A549 (cell line): Measurements from ENCODE around the gene NHSL1. TPM values are rescaled to one million over a fixed set of nuclear protein-coding genes. Genes with fewer than 3 reads are reported as not detected.

ENCODE experiments used
- ATAC-seq, 2 experiments: fragments of 200-7000 bp in 1 of 2; fragments of >200 bp in 1 of 2; cut with Nextera tagmentation in 1 of 2; cut with Tn5 transposase in 1 of 2; 3 replicates each; pipeline versions ENCODE4 v1.8.0 to v1.9.1; 2018 to 2020; ENCODE audit warnings: mild to moderate bottlenecking in 1 of 2, moderate library complexity in 1 of 2
- CTCF ChIA-PET: fragments of 300-600 bp; sonication (Branson Sonifier 250); formaldehyde crosslinking; extraction: SDS; loops from one replicate; lab custom pipeline; 2021; ENCODE audit warnings: antibody characterized with exemption, inconsistent platforms; lab: Yijun Ruan, JAX
- POLR2A ChIA-PET: fragments of 350-600 bp; formaldehyde crosslinking; extraction: SDS; loops from one replicate; lab custom pipeline; 2021; ENCODE audit warnings: antibody characterized with exemption, inconsistent platforms; lab: Yijun Ruan, JAX
- DNase-seq, 2 experiments: peaks; one replicate each; pipeline versions ENCODE4 v3.0.0 to v3.0.0-alpha.2; 2011 to 2016; ENCODE audit warnings: low read depth in 1 of 2, low spot score in 1 of 2
- FAIRE-seq: peaks from 2 replicates; lab custom pipeline; 2011; peaks lifted over from hg19 to GRCh38; lab: Jason Lieb, UNC
- H3K27ac ChIP-seq, 2 experiments: fragments of >200 bp; sonication (Bioruptor Twin); formaldehyde crosslinking; 3 replicates each; pipeline ENCODE4 v1.5.1; 2016 to 2017
- H3K4me1 ChIP-seq: fragments of >200 bp; sonication (Bioruptor Twin); formaldehyde crosslinking; 3 replicates; pipeline ENCODE4 v1.6.1; 2016
- H3K4me2 ChIP-seq: fragments of >200 bp; sonication (Bioruptor Twin); formaldehyde crosslinking; 3 replicates; pipeline ENCODE4 v1.6.1; 2016
- H3K4me3 ChIP-seq: fragments of >200 bp; sonication (Bioruptor Twin); formaldehyde crosslinking; 3 replicates; pipeline ENCODE4 v1.5.1; 2016
- H3K9me3 ChIP-seq: fragments of >200 bp; sonication (Bioruptor Twin); formaldehyde crosslinking; 3 replicates; pipeline ENCODE4 v1.6.1; 2016
- BCL3 ChIP-seq: fragments of >200 bp; sonication (Bioruptor Twin); formaldehyde crosslinking; IDR thresholded peaks from 3 replicates; pipeline ENCODE4 v1.6.1; 2016
- CBX8 ChIP-seq: fragments of 200-600 bp; sonication (generic); IDR thresholded peaks from 2 replicates; pipeline ENCODE4 v1.6.1; 2016
- CEBPB ChIP-seq, 2 experiments: fragments of >200 bp in 1 of 2; sonication (Bioruptor Twin) in 1 of 2; formaldehyde crosslinking in 1 of 2; IDR thresholded peaks; 2 replicates each; pipeline ENCODE4 v1.6.1; 2012 to 2016
- EP300 ChIP-seq, 2 experiments: fragments of >200 bp; sonication (Bioruptor Twin); formaldehyde crosslinking; IDR thresholded peaks; 2 replicates in 1 of 2; 3 replicates in 1 of 2; pipeline ENCODE4 v1.6.1; 2016 to 2017
- ESRRA ChIP-seq: fragments of 150-350 bp; IDR thresholded peaks from 2 replicates; pipeline ENCODE4 v1.6.1; 2014; ENCODE audit warnings: mild to moderate bottlenecking, low read length, borderline replicate concordance
- FOSB ChIP-seq: fragments of 250-450 bp; sonication (Bioruptor Pico); IDR thresholded peaks from 2 replicates; pipeline ENCODE4 v1.5.0; 2020; ENCODE audit warnings: mild to moderate bottlenecking, moderate library complexity
- FOSL2 ChIP-seq, 2 experiments: fragments of 450-650 bp in 1 of 2; fragments of >200 bp in 1 of 2; sonication (Bioruptor Twin) in 1 of 2; formaldehyde crosslinking; IDR thresholded peaks; 2 replicates each; pipeline versions ENCODE4 v1.5.0 to v1.6.1; 2016 to 2020; ENCODE audit warnings: mild to moderate bottlenecking in 1 of 2, moderate library complexity in 1 of 2
- FOXS1 ChIP-seq: fragments of 250-450 bp; sonication (Bioruptor Pico); IDR thresholded peaks from 2 replicates; pipeline ENCODE4 v1.5.0; 2020; ENCODE audit warnings: mild to moderate bottlenecking, moderate library complexity
- HDAC2 ChIP-seq: fragments of 200-600 bp; sonication (generic); IDR thresholded peaks from 2 replicates; pipeline ENCODE4 v1.6.1; 2016
- HEYL ChIP-seq: fragments of 250-450 bp; sonication (Bioruptor Pico); IDR thresholded peaks from 2 replicates; pipeline ENCODE4 v1.8.0; 2021; ENCODE audit warnings: mild to moderate bottlenecking, moderate library complexity
- HOXA7 ChIP-seq: fragments of 250-450 bp; sonication (Bioruptor Pico); IDR thresholded peaks from 2 replicates; pipeline ENCODE4 v1.5.0; 2020; ENCODE audit warnings: mild to moderate bottlenecking, moderate library complexity
- HOXB13 ChIP-seq: fragments of 250-450 bp; sonication (Bioruptor Pico); IDR thresholded peaks from 2 replicates; pipeline ENCODE4 v1.5.0; 2020; ENCODE audit warnings: low read depth, mild to moderate bottlenecking, moderate library complexity
- JUN ChIP-seq, 2 experiments: fragments of >200 bp; sonication (Bioruptor Twin); formaldehyde crosslinking; IDR thresholded peaks; 2 replicates in 1 of 2; 3 replicates in 1 of 2; pipeline ENCODE4 v1.6.1; 2016 to 2017
- KDM1A ChIP-seq: fragments of 200-600 bp; sonication (generic); IDR thresholded peaks from 2 replicates; pipeline ENCODE4 v1.6.1; 2016; ENCODE audit warnings: low read depth, mild to moderate bottlenecking
- KDM5A ChIP-seq: fragments of 200-600 bp; sonication (generic); IDR thresholded peaks from 2 replicates; pipeline ENCODE4 v1.6.1; 2016; ENCODE audit warnings: antibody characterized with exemption, mild to moderate bottlenecking
- MAX ChIP-seq: IDR thresholded peaks from 2 replicates; pipeline ENCODE4 v1.6.1; 2012
- MYC ChIP-seq: IDR thresholded peaks from 2 replicates; pipeline ENCODE4 v1.6.1; 2012; ENCODE audit warnings: mild to moderate bottlenecking, inconsistent platforms, low read length, improper control_type of control experiment, borderline replicate concordance
- NPAS2 ChIP-seq: fragments of 250-450 bp; sonication (Bioruptor Pico); IDR thresholded peaks from 2 replicates; pipeline ENCODE4 v1.8.0; 2022; ENCODE audit warnings: mild to moderate bottlenecking, moderate library complexity, borderline replicate concordance
- NR3C1 ChIP-seq: fragments of >200 bp; sonication (Bioruptor Twin); formaldehyde crosslinking; IDR thresholded peaks from 3 replicates; pipeline ENCODE4 v1.6.1; 2017
- RARB ChIP-seq: fragments of 250-450 bp; sonication (Bioruptor Pico); IDR thresholded peaks from 2 replicates; pipeline ENCODE4 v1.8.0; 2021; ENCODE audit warnings: mild to moderate bottlenecking, moderate library complexity
- ZC3H11A ChIP-seq: fragments of 450-650 bp; IDR thresholded peaks from 2 replicates; pipeline ENCODE4 v1.6.1; 2014; ENCODE audit warnings: antibody characterized with exemption, mild to moderate bottlenecking
- ZFP36 ChIP-seq: fragments of 450-650 bp; IDR thresholded peaks from 2 replicates; pipeline ENCODE4 v1.6.1; 2014; ENCODE audit warnings: borderline replicate concordance; ENCODE audit not compliant: partially characterized antibody
- WGBS: methylation state at CpG from one replicate; pipeline ENCODE4 v1.1.6; 2017; ENCODE audit errors: missing lambda C conversion rate; 5-methylcytosine and 5-hydroxymethylcytosine counted together
- polyA plus RNA-seq, 4 experiments: library from polyadenylated mRNA; depleted of rRNA in 3 of 4; stranded (reverse); fragments of >200 nt; fragmentation: RNase III in 1 of 4; extraction: RNeasy Plus Mini Kit Qiagen cat#74134 plus additional on column Dnase treatment in 1 of 4; gene quantifications; 2 replicates in 3 of 4; 3 replicates in 1 of 4; pipeline ENCODE4 v1.2.3, GENCODE V29; 2011 to 2017
- TF ChIP-seq, protein P1 (sequence below): IDR thresholded peaks from 2 replicates; pipeline ENCODE4 v1.6.1; 2012; ENCODE audit warnings: low read depth, borderline replicate concordance
- TF ChIP-seq, protein P2 (sequence below): fragments of >200 bp; sonication (Bioruptor Twin); formaldehyde crosslinking; IDR thresholded peaks from 2 replicates; pipeline ENCODE4 v1.6.1; 2016
- TF ChIP-seq, protein P3 (sequence below): fragments of 450-650 bp; IDR thresholded peaks from 2 replicates; pipeline ENCODE4 v1.6.1; 2014; ENCODE audit warnings: antibody characterized with exemption

Gene NHSL1
- polyA plus RNA-seq, 2 of the 4 experiments (the other 2 are of a cell fraction) = 1.6 to 2.8 TPM

GRCh38 chr6:138415125-138415524 is 84.2 kb downstream of the NHSL1 start:
- Histone ChIP-seq H3K9me3 (no peaks in the 10 kb centered on the region), H3K4me1 (peaks cover 16% of the 10 kb centered on the region), H3K27ac (no peak overlapping the region), H3K4me3 (no peak overlapping the region), H3K4me2 (no peak overlapping the region)
- FAIRE-seq = no peak
- ATAC-seq = no peak
- WGBS = 88% methylated on average over 2 of the region's 5 CpGs
- DNase-seq = no peak
- POLR2A ChIA-PET = no interaction called here
- CTCF ChIA-PET = interaction anchor here (0.6 to 2.9 kb wide), 5 partner anchors 10 to 1105 kb away, joined by 3 to 16 read pairs (median 6); partner anchors contain the start of gene HEBP2
- no peak for TF ChIP-seq JUN (IDR thresholded peaks at IDR 0.05)
- TF ChIP-seq HOXB13 (CRISPR knock-in tag) = no peak
- no peak for TF ChIP-seq ZFP36
- TF ChIP-seq HDAC2 = no peak
- no peak for TF ChIP-seq FOSL2 (IDR thresholded peaks at IDR 0.05)
- TF ChIP-seq FOSL2 (CRISPR knock-in tag; IDR thresholded peaks at IDR 0.05) = no peak
- TF ChIP-seq, protein P1, sequence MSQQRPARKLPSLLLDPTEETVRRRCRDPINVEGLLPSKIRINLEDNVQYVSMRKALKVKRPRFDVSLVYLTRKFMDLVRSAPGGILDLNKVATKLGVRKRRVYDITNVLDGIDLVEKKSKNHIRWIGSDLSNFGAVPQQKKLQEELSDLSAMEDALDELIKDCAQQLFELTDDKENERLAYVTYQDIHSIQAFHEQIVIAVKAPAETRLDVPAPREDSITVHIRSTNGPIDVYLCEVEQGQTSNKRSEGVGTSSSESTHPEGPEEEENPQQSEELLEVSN = no peak
- TF ChIP-seq FOSB = no peak
- no peak for TF ChIP-seq NPAS2 (CRISPR knock-in tag)
- TF ChIP-seq FOXS1 (CRISPR knock-in tag) = no peak
- no peak for TF ChIP-seq ESRRA

- CTCF ChIA-PET = interaction anchor here (0.8 to 1.1 kb wide), 2 partner anchors 98 to 294 kb away, joined by 3 to 4 read pairs; no protein-coding TSS in a partner anchor
- Histone ChIP-seq H3K4me2 (peak overlapping the region; percentile 43), H3K4me3 (no peak overlapping the region)
- peak in 1 of 2 experiments; percentile 20 for DNase-seq
- TF ChIP-seq HEYL (CRISPR knock-in tag) = no peak
- peak; percentile 83; the same call in 1 of the 2 replicates for TF ChIP-seq FOXS1 (CRISPR knock-in tag)
- no peak for TF ChIP-seq KDM1A
- TF ChIP-seq CEBPB (IDR thresholded peaks at IDR 0.05) = no peak
- no peak; the same call in 1 of the 2 replicates for TF ChIP-seq FOSL2 (IDR thresholded peaks at IDR 0.05)
- TF ChIP-seq FOSL2 (CRISPR knock-in tag; IDR thresholded peaks at IDR 0.05) = peak; percentile 36; the same call in 1 of the 2 replicates
- TF ChIP-seq, all 56 proteins: peak for 2
- WGBS = 94% methylated on average over 6 of the region's 6 CpGs
- peaks cover 22% of the 10 kb centered on the region for H3K4me1 ChIP-seq
- FAIRE-seq (no peak), ATAC-seq (peak; percentile 58 to 60; a peak in 4 of 6 replicates)
- POLR2A ChIA-PET = no interaction called here
- H3K9me3 ChIP-seq = no peaks in the 10 kb centered on the region
- H3K27ac ChIP-seq = peak overlapping the region in 1 of 2 experiments; percentile 56; a peak in 2 of 6 replicates
Observed at GRCh38 chr6:138410972-138411880, 88.1 kb downstream of the NHSL1 start.

DNA sequence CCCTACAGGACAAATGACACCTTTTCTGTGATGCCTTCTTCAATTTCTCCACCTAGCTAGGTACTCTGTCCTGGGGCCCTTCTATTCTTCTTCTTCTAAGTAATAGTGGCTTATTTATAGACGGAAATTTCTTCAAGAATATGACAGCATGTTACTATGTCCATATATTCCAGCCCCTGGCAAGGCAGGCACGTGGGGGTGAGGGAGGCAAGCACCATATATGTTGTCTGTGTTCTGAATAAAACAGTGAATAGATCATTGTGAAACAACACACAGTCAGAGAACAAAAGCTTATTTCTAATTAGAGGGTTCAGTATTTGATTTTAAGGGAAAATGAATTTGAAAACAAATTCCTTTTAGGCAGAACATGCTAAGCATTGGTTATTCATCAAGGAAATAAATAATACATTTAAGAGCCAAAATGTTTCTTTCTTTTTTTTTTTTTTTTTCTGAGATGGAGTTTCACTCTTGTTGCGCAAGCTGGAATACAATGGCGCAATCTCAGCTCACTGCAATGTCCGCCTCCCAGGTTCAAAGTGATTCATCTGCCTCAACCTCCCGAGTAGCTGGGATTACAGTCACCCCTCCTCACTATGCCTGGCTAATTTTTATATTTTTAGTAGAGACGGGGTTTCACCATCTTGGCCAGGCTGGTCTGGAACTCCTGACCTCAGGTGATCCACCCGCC is 89.1 kb downstream of the NHSL1 start:
- no peaks in the 10 kb centered on the region for H3K9me3 ChIP-seq
- ChIA-PET POLR2A (no interaction called here), CTCF (interaction anchor here (1.1 to 1.5 kb wide), 2 partner anchors 293 to 295 kb away, joined by 3 read pairs; no protein-coding TSS in a partner anchor)
- FAIRE-seq (no peak), DNase-seq (no peak), ATAC-seq (no peak)
- 71% methylated on average over 8 of the region's 8 CpGs for WGBS
- TF ChIP-seq CEBPB (IDR thresholded peaks at IDR 0.05) = peak; percentile 88 to 90
- TF ChIP-seq MAX = no peak
- H3K4me1 ChIP-seq = peaks cover 26% of the 10 kb centered on the region
- H3K4me3 ChIP-seq = no peak overlapping the region
- H3K4me2 ChIP-seq = peak overlapping the region; percentile 43; the same call in 2 of the 3 replicates
- H3K27ac ChIP-seq = no peak overlapping the region

- Histone ChIP-seq H3K4me1 (peaks cover 24% of the 10 kb centered on the region), H3K9me3 (no peaks in the 10 kb centered on the region), H3K27ac (no peak overlapping the region), H3K4me3 (no peak overlapping the region), H3K4me2 (no peak overlapping the region)
- WGBS = 83% methylated on average over 2 of the region's 2 CpGs
- ChIA-PET CTCF (no interaction called here), POLR2A (no interaction called here)
- DNase-seq = peak in 1 of 2 experiments; percentile 23
- ATAC-seq = no peak
- no peak for FAIRE-seq
- TF ChIP-seq HEYL (CRISPR knock-in tag) = no peak
- no peak for TF ChIP-seq ZC3H11A
- no peak for TF ChIP-seq HOXB13 (CRISPR knock-in tag)
- TF ChIP-seq, protein P2, sequence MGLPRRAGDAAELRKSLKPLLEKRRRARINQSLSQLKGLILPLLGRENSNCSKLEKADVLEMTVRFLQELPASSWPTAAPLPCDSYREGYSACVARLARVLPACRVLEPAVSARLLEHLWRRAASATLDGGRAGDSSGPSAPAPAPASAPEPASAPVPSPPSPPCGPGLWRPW = no peak
- TF ChIP-seq KDM5A = no peak
- TF ChIP-seq, protein P3, sequence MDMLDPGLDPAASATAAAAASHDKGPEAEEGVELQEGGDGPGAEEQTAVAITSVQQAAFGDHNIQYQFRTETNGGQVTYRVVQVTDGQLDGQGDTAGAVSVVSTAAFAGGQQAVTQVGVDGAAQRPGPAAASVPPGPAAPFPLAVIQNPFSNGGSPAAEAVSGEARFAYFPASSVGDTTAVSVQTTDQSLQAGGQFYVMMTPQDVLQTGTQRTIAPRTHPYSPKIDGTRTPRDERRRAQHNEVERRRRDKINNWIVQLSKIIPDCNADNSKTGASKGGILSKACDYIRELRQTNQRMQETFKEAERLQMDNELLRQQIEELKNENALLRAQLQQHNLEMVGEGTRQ = no peak
- TF ChIP-seq FOSL2 (IDR thresholded peaks at IDR 0.05) = no peak
- no peak for TF ChIP-seq FOSL2 (CRISPR knock-in tag; IDR thresholded peaks at IDR 0.05)
- TF ChIP-seq MYC = no peak
- no peak for TF ChIP-seq EP300 (IDR thresholded peaks at IDR 0.05)
- TF ChIP-seq NR3C1 = no peak
- no peak for TF ChIP-seq BCL3
- TF ChIP-seq RARB (CRISPR knock-in tag) = no peak
- no peak for TF ChIP-seq CBX8
- no peak for TF ChIP-seq HOXA7 (CRISPR knock-in tag)
Observed at GRCh38 chr6:138406443-138406842, 92.9 kb downstream of the NHSL1 start.
